Vagina (tissue), 2 donors: ENCODE results near the gene ZNF592.

ENCODE experiments used
- POLR2A ChIP-seq, 2 donors: fragments of 450-650 bp; IDR thresholded peaks; one replicate each; pipeline ENCODE4 v1.6.1; 2017; ENCODE audit warnings: antibody characterized with exemption in 2 of 2, mild to moderate bottlenecking in 2 of 2, moderate library complexity in 2 of 2
- TF ChIP-seq, protein P1 (sequence below), 3 experiments: fragments of 450-650 bp in 2 of 3; fragments of 200-600 bp in 1 of 3; sonication (generic) in 1 of 3; IDR thresholded peaks; one replicate each; pipeline ENCODE4 v1.5.1; 2017 to 2019; ENCODE audit warnings: antibody characterized with exemption in 3 of 3, mild to moderate bottlenecking in 2 of 3, moderate library complexity in 2 of 3

DNA sequence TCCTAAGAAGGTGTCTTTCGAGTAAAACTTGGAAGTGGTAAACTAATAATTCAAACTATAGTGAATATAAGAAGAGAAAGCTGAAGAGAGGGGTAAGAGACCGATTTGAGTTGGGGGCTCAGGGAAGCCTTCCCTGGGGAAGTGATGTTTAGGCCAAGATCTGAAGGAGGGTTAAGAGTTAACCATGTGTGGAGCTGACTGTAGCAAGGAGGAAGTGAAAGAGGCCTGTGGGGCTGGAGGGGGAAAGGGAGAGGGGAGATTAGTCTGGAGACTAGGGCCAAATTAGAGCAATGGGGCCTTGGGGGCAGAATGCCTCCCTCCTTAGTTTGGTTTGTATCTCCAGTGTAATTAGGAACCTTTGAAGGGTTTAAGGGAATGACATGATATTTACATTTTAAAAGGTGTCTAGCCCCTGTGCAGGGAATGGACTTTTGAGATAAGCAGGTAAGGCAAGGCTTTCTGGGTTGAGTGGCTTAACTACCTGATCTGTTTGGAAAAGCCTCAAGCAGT, 2.2 kb downstream of the ZNF592 start:
- TF ChIP-seq, protein P1, sequence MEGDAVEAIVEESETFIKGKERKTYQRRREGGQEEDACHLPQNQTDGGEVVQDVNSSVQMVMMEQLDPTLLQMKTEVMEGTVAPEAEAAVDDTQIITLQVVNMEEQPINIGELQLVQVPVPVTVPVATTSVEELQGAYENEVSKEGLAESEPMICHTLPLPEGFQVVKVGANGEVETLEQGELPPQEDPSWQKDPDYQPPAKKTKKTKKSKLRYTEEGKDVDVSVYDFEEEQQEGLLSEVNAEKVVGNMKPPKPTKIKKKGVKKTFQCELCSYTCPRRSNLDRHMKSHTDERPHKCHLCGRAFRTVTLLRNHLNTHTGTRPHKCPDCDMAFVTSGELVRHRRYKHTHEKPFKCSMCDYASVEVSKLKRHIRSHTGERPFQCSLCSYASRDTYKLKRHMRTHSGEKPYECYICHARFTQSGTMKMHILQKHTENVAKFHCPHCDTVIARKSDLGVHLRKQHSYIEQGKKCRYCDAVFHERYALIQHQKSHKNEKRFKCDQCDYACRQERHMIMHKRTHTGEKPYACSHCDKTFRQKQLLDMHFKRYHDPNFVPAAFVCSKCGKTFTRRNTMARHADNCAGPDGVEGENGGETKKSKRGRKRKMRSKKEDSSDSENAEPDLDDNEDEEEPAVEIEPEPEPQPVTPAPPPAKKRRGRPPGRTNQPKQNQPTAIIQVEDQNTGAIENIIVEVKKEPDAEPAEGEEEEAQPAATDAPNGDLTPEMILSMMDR (IDR thresholded peaks at IDR 0.05), result no peak
- no peak for TF ChIP-seq POLR2A (IDR thresholded peaks at IDR 0.05)
